ENCODE measurements around the gene SURF1.
A peak's percentile ranks its signal among the peaks of the same experiment; 100 is the strongest.

Gene SURF1

GRCh38 chr9:133360400-133361393, 4.4 kb upstream of the SURF1 start:
- no peak for DNase-seq

GRCh38 chr9:133359399-133360175, 3.3 kb upstream of the SURF1 start:
- DNase-seq, result no peak

- no peak for DNase-seq
Measured at GRCh38 chr9:133357656-133358055, 1.4 kb upstream of the SURF1 start.

- DNase-seq, result no peak
Measured at GRCh38 chr9:133355881-133356357, 368 bp downstream of the SURF1 start.

GRCh38 chr9:133354766-133355165, 1.5 kb downstream of the SURF1 start:
- no peak for DNase-seq

GRCh38 chr9:133353548-133353947, 2.7 kb downstream of the SURF1 start:
- no peak for DNase-seq

- no peak for DNase-seq
Measured at GRCh38 chr9:133352635-133353340, 3.5 kb downstream of the SURF1 start.

GRCh38 chr9:133351908-133352634, 4.2 kb downstream of the SURF1 start:
- peak; percentile 43 for DNase-seq

- DNase-seq, result no peak
Measured at GRCh38 chr9:133351526-133351907, 4.8 kb downstream of the SURF1 start.

GRCh38 chr9:133349965-133350616, 6.2 kb downstream of the SURF1 start:
- DNase-seq, result no peak

GRCh38 chr9:133348718-133349573, 7.3 kb downstream of the SURF1 start:
- no peak for DNase-seq

GRCh38 chr9:133347985-133348717, 8.1 kb downstream of the SURF1 start, which contains the start of the genes MED22 and RPL7A:
MED22 (minus strand) TSS chr9:133348131; CDS start chr9:133346662, 1,469 bp downstream.
RPL7A (plus strand) TSS chr9:133348218; CDS start chr9:133348244, 26 bp downstream.
- peak; percentile 96 for DNase-seq

- peak; percentile 61 to 71 for DNase-seq
Measured at GRCh38 chr9:133347515-133347984, 8.7 kb downstream of the SURF1 start.

GRCh38 chr9:133346021-133346785, 10.1 kb downstream of the SURF1 start:
- DNase-seq, result no peak

GRCh38 chr9:133345596-133345995, 10.7 kb downstream of the SURF1 start:
- DNase-seq, result no peak

GRCh38 chr9:133344979-133345378, 11.3 kb downstream of the SURF1 start:
- DNase-seq, result no peak

- DNase-seq, result no peak
Measured at GRCh38 chr9:133344071-133344470, 12.2 kb downstream of the SURF1 start.

GRCh38 chr9:133342570-133342969, 13.7 kb downstream of the SURF1 start:
- DNase-seq, result no peak

- no peak for DNase-seq
Measured at GRCh38 chr9:133342069-133342406, 14.2 kb downstream of the SURF1 start.
